Right atrium auricular region (tissue), 2 donors: Measurements from ENCODE around the gene SERPINH1. TPM values are rescaled to one million over a fixed set of nuclear protein-coding genes. Genes with fewer than 3 reads are reported as not detected.

Experiments
- DNase-seq: peaks from one replicate; pipeline ENCODE4 v3.0.0-alpha.2; 2019; ENCODE audit warnings: low spot score
- H3K27ac ChIP-seq, 2 donors: fragments of 200-600 bp; sonication (generic); 1 replicate in 1 of 2; 2 replicates in 1 of 2; pipeline ENCODE4 v1.5.1; 2016 to 2019
- H3K27me3 ChIP-seq, 2 donors: fragments of 200-600 bp; sonication (generic); one replicate each; pipeline versions ENCODE4 v1.5.1 to v1.6.0; 2017 to 2019
- H3K36me3 ChIP-seq: fragments of 200-600 bp; sonication (generic); one replicate; pipeline ENCODE4 v1.5.1; 2016
- H3K4me1 ChIP-seq, 2 donors: fragments of 200-600 bp; sonication (generic); one replicate each; pipeline versions ENCODE4 v1.5.1 to v1.6.0; 2017 to 2019
- H3K4me3 ChIP-seq, 2 donors: fragments of 200-600 bp; sonication (generic); 1 replicate in 1 of 2; 2 replicates in 1 of 2; pipeline ENCODE4 v1.5.1; 2017 to 2019; ENCODE audit warnings: mild to moderate bottlenecking in 1 of 2, moderate library complexity in 1 of 2
- H3K9me3 ChIP-seq, 2 donors: fragments of 200-600 bp; sonication (generic); one replicate each; pipeline ENCODE4 v1.5.1; 2019
- total RNA-seq, 2 donors: library from RNA; depleted of rRNA; stranded (reverse); fragments of >200 nt; gene quantifications; one replicate each; pipeline ENCODE4 v1.1.0, GENCODE V29; 2016
- TF ChIP-seq, protein P1 (sequence below), 2 donors: fragments of 200-600 bp; sonication (generic); IDR thresholded peaks; one replicate each; pipeline ENCODE4 v1.5.1; 2019; ENCODE audit warnings: antibody characterized with exemption in 2 of 2

SERPINH1 gene
- total RNA-seq, 2 donors from 2014 or later = 114 to 195 TPM

DNA sequence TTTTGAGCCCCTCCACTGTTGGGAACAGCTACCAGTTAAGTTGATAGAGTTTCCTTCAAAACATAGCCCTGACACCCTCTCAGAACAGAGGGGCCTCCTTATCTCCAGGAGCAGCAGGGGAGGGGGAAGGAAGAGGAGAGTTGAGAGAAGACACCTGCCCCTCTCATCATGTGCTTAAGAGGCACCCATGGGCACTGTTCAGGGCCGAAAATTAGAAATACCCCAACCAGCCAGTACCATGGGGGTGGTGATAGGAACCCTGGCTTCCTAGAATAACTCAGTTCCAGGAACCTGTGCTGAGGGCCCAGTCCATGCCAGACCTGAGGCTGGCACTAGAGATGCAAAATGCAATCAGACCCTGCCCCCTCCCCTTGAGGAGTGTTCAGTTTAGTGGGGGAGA, 27.0 kb upstream of the SERPINH1 start:
- TF ChIP-seq, protein P1, sequence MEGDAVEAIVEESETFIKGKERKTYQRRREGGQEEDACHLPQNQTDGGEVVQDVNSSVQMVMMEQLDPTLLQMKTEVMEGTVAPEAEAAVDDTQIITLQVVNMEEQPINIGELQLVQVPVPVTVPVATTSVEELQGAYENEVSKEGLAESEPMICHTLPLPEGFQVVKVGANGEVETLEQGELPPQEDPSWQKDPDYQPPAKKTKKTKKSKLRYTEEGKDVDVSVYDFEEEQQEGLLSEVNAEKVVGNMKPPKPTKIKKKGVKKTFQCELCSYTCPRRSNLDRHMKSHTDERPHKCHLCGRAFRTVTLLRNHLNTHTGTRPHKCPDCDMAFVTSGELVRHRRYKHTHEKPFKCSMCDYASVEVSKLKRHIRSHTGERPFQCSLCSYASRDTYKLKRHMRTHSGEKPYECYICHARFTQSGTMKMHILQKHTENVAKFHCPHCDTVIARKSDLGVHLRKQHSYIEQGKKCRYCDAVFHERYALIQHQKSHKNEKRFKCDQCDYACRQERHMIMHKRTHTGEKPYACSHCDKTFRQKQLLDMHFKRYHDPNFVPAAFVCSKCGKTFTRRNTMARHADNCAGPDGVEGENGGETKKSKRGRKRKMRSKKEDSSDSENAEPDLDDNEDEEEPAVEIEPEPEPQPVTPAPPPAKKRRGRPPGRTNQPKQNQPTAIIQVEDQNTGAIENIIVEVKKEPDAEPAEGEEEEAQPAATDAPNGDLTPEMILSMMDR (IDR thresholded peaks at IDR 0.05) = no peak
- peaks cover 0 to 5% of the 10 kb centered on the region in 2 donors for H3K4me1 ChIP-seq
- H3K36me3 ChIP-seq = no peaks in the 10 kb centered on the region
- no peak overlapping the region for H3K27ac ChIP-seq
- H3K27me3 ChIP-seq = no peaks in the 10 kb centered on the region
- DNase-seq = no peak
- no peaks in the 10 kb centered on the region for H3K9me3 ChIP-seq
- H3K4me3 ChIP-seq = no peak overlapping the region

- H3K4me3 ChIP-seq = no peak overlapping the region
- H3K4me1 ChIP-seq = peaks cover 0 to 5% of the 10 kb centered on the region in 2 donors
- no peak overlapping the region for H3K27ac ChIP-seq
- H3K9me3 ChIP-seq = no peaks in the 10 kb centered on the region
- no peaks in the 10 kb centered on the region for H3K27me3 ChIP-seq
- DNase-seq = no peak
- no peaks in the 10 kb centered on the region for H3K36me3 ChIP-seq
- TF ChIP-seq, protein P1 (IDR thresholded peaks at IDR 0.05) = no peak
Measured at GRCh38 chr11:75536786-75537641, 25.0 kb upstream of the SERPINH1 start.

GRCh38 chr11:75537740-75538139, 24.3 kb upstream of the SERPINH1 start:
- TF ChIP-seq, protein P1 (IDR thresholded peaks at IDR 0.05) = no peak
- no peak overlapping the region for H3K27ac ChIP-seq
- no peaks in the 10 kb centered on the region for H3K27me3 ChIP-seq
- H3K36me3 ChIP-seq = no peaks in the 10 kb centered on the region
- H3K4me3 ChIP-seq = no peak overlapping the region
- no peak for DNase-seq
- peaks cover 0 to 5% of the 10 kb centered on the region in 2 donors for H3K4me1 ChIP-seq
- H3K9me3 ChIP-seq = no peaks in the 10 kb centered on the region

DNA sequence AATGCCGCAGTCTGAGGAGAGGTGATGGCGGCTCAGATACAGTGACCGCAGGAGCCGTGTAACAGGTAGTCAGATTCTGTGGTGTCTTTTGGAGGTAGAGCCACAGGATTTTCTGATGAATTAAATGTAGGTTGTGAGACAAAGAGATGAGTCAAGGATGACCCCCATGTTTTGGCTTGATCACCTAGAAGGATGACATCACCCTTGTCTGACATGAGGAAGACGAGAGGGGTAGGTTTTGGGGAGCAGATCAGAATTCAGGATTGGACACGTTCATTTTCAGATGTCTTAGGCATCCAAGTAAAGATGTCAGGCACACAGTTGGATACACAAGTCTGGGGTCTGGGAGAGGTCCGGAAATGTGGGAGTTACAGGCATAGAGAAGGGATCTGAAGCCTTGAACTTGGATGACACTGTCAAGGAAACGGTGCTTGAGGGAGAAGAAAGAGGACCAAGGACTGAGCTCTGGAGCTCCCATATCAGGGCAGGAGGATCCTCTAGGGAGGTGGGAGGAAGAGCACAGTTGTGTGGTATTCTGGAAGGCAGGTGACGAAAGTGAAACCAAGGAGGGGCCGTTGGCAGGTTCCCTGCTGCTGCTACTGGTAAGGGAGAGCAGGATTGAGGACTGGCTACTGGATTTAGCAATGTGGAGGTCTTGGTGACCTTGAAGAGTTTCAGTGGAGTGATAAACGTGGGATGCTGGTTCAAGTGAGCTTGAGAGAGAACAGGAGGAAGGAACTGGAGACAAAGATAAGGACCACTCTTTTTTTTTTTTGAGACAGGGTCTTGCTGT, 23.7 kb upstream of the SERPINH1 start:
- TF ChIP-seq, protein P1 (IDR thresholded peaks at IDR 0.05) = no peak
- Histone ChIP-seq H3K4me3 (no peak overlapping the region), H3K27me3 (no peaks in the 10 kb centered on the region), H3K4me1 (peaks cover 0 to 5% of the 10 kb centered on the region in 2 donors), H3K27ac (no peak overlapping the region), H3K9me3 (no peaks in the 10 kb centered on the region), H3K36me3 (no peaks in the 10 kb centered on the region)
- no peak for DNase-seq

DNA sequence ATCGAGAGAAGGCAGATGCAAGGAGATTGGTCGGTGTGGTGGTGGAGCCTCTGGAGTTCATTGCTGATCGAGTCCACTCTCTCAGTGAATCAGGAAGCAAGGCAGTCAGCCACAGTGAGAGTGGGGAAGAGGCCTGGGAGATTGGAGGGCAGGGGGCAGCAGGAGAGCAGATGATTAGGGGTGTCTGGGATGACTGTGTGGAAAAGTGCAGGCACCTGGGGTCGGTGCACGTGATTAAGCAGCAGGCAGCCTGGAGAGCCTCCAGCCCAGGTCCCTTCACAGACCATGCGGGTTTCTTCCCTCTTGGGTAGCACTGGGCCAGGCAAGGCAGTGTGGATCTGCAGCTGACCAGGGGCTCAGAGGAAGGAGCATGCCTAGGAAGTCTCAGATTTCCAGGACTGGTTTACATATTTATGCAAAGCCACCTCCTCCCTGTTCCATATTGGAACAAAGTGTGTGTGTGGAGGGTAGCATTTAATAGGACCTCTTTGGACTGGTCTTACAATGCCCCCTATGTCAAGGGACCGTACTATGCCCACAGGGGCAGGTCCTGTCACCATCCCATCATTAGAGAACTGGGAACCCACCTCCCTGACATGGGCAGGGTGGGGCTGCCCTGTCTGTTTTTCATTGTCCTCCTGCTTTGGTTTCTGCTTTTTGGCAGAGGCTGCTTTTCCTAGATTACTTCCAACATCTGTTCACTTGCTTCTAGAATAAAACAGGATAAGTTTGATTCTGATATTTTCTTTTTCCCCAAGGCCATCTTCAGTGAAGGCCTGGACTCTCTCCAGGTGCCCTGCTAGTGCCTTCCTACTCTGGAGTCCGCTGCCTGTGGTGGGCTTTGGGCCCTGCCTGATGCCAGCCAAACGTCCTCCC, 22.4 kb upstream of the SERPINH1 start:
- no peak for DNase-seq
- TF ChIP-seq, protein P1 (IDR thresholded peaks at IDR 0.05) = no peak
- H3K4me1 ChIP-seq = no peaks in the 10 kb centered on the region
- H3K4me3 ChIP-seq = no peak overlapping the region
- H3K9me3 ChIP-seq = no peaks in the 10 kb centered on the region
- no peak overlapping the region for H3K27ac ChIP-seq
- no peaks in the 10 kb centered on the region for H3K36me3 ChIP-seq
- H3K27me3 ChIP-seq = no peaks in the 10 kb centered on the region
